HUES48 (cell line): Measurements from ENCODE around the gene CDC27.

ENCODE experiments used
- H3K27ac ChIP-seq: one replicate; pipeline ENCODE4 v1.7.0; 2013; ENCODE audit warnings: low read depth, low read length, inconsistent platforms
- H3K27me3 ChIP-seq: 2 replicates; pipeline ENCODE4 v1.6.1; 2013; ENCODE audit warnings: mild to moderate bottlenecking, low read length; ENCODE audit not compliant: control insufficient read depth, insufficient read depth
- H3K36me3 ChIP-seq: 2 replicates; pipeline ENCODE4 v1.6.1; 2013; ENCODE audit warnings: low read length; ENCODE audit not compliant: control insufficient read depth, insufficient read depth
- H3K4me1 ChIP-seq: 2 replicates; pipeline ENCODE4 v1.6.1; 2013; ENCODE audit warnings: mild to moderate bottlenecking, low read length; ENCODE audit not compliant: control insufficient read depth, insufficient read depth
- H3K4me3 ChIP-seq: 2 replicates; pipeline ENCODE4 v1.5.1; 2013; ENCODE audit warnings: mild to moderate bottlenecking, low read depth, low read length
- H3K9ac ChIP-seq: 2 replicates; pipeline ENCODE4 v1.6.1; 2013; ENCODE audit warnings: mild to moderate bottlenecking, low read depth, low read length, moderate library complexity
- H3K9me3 ChIP-seq: 2 replicates; pipeline ENCODE4 v1.6.1; 2013; ENCODE audit warnings: low read length; ENCODE audit not compliant: control insufficient read depth, insufficient read depth

Gene CDC27

GRCh38 chr17:47188876-47189731, at the start of gene CDC27:
CDC27 (minus strand) TSS chr17:47189295; CDS start chr17:47189172, 123 bp downstream.
- Histone ChIP-seq H3K4me3 (peak within 1 kb of the TSS; percentile 85), H3K4me1 (peaks cover 9% of the 10 kb centered on the region), H3K9me3 (no peaks in the 10 kb centered on the region), H3K36me3 (no peaks in the 10 kb centered on the region), H3K9ac (peak within 1 kb of the TSS; percentile 79), H3K27ac (peak within 1 kb of the TSS; percentile 88), H3K27me3 (no peaks in the 10 kb centered on the region)

GRCh38 chr17:47238321-47239010, 49.4 kb upstream of the CDC27 start:
- Histone ChIP-seq H3K27me3 (no peaks in the 10 kb centered on the region), H3K9ac (no peak overlapping the region), H3K27ac (no peak overlapping the region), H3K4me3 (no peak overlapping the region), H3K36me3 (no peaks in the 10 kb centered on the region), H3K4me1 (no peaks in the 10 kb centered on the region), H3K9me3 (no peaks in the 10 kb centered on the region)

GRCh38 chr17:47237841-47238240, 48.7 kb upstream of the CDC27 start:
- Histone ChIP-seq H3K9me3 (no peaks in the 10 kb centered on the region), H3K27ac (no peak overlapping the region), H3K4me1 (no peaks in the 10 kb centered on the region), H3K27me3 (no peaks in the 10 kb centered on the region), H3K36me3 (no peaks in the 10 kb centered on the region), H3K4me3 (no peak overlapping the region), H3K9ac (no peak overlapping the region)

GRCh38 chr17:47235923-47236322, 46.8 kb upstream of the CDC27 start:
- no peaks in the 10 kb centered on the region for H3K36me3 ChIP-seq
- H3K9me3 ChIP-seq, result no peaks in the 10 kb centered on the region
- no peak overlapping the region for H3K9ac ChIP-seq
- H3K27me3 ChIP-seq, result no peaks in the 10 kb centered on the region
- H3K27ac ChIP-seq, result no peak overlapping the region
- H3K4me3 ChIP-seq, result no peak overlapping the region
- H3K4me1 ChIP-seq, result no peaks in the 10 kb centered on the region

GRCh38 chr17:47235506-47235905, 46.4 kb upstream of the CDC27 start:
- Histone ChIP-seq H3K27me3 (no peaks in the 10 kb centered on the region), H3K9me3 (no peaks in the 10 kb centered on the region), H3K4me1 (no peaks in the 10 kb centered on the region), H3K27ac (no peak overlapping the region), H3K9ac (no peak overlapping the region), H3K36me3 (no peaks in the 10 kb centered on the region), H3K4me3 (no peak overlapping the region)

- H3K27ac ChIP-seq, result no peak overlapping the region
- H3K27me3 ChIP-seq, result peaks cover 5% of the 10 kb centered on the region
- H3K9me3 ChIP-seq, result no peaks in the 10 kb centered on the region
- H3K9ac ChIP-seq, result no peak overlapping the region
- no peaks in the 10 kb centered on the region for H3K36me3 ChIP-seq
- H3K4me1 ChIP-seq, result peaks cover 10% of the 10 kb centered on the region; the same call in 1 of the 2 replicates
- no peak overlapping the region for H3K4me3 ChIP-seq
Measured at GRCh38 chr17:47232465-47232864, 43.4 kb upstream of the CDC27 start.

- H3K36me3 ChIP-seq, result no peaks in the 10 kb centered on the region
- no peak overlapping the region for H3K4me3 ChIP-seq
- no peak overlapping the region for H3K9ac ChIP-seq
- H3K9me3 ChIP-seq, result no peaks in the 10 kb centered on the region
- no peak overlapping the region for H3K27ac ChIP-seq
- peaks cover 10% of the 10 kb centered on the region; the same call in 1 of the 2 replicates for H3K4me1 ChIP-seq
- H3K27me3 ChIP-seq, result peaks cover 5% of the 10 kb centered on the region
Measured at GRCh38 chr17:47231866-47232265, 42.8 kb upstream of the CDC27 start.

GRCh38 chr17:47231334-47231733, 42.2 kb upstream of the CDC27 start:
- peaks cover 5% of the 10 kb centered on the region for H3K27me3 ChIP-seq
- H3K4me1 ChIP-seq, result peaks cover 10% of the 10 kb centered on the region; the same call in 1 of the 2 replicates
- H3K36me3 ChIP-seq, result no peaks in the 10 kb centered on the region
- H3K9me3 ChIP-seq, result no peaks in the 10 kb centered on the region
- no peak overlapping the region for H3K4me3 ChIP-seq
- H3K27ac ChIP-seq, result no peak overlapping the region
- no peak overlapping the region for H3K9ac ChIP-seq

- Histone ChIP-seq H3K4me3 (no peak overlapping the region), H3K36me3 (no peaks in the 10 kb centered on the region), H3K27ac (no peak overlapping the region), H3K9ac (no peak overlapping the region), H3K9me3 (no peaks in the 10 kb centered on the region), H3K27me3 (peaks cover 5% of the 10 kb centered on the region), H3K4me1 (peaks cover 10% of the 10 kb centered on the region; the same call in 1 of the 2 replicates)
Measured at GRCh38 chr17:47230864-47231263, 41.8 kb upstream of the CDC27 start.

GRCh38 chr17:47229535-47230443, 40.7 kb upstream of the CDC27 start:
- no peaks in the 10 kb centered on the region for H3K9me3 ChIP-seq
- H3K9ac ChIP-seq, result no peak overlapping the region
- H3K27ac ChIP-seq, result no peak overlapping the region
- H3K36me3 ChIP-seq, result no peaks in the 10 kb centered on the region
- peaks cover 5% of the 10 kb centered on the region for H3K27me3 ChIP-seq
- no peak overlapping the region for H3K4me3 ChIP-seq
- peaks cover 10% of the 10 kb centered on the region; the same call in 1 of the 2 replicates for H3K4me1 ChIP-seq
